Measurements from ENCODE around the gene RUNX1.
"Not testable (repeated sequence)": the region's sequence is repeated elsewhere in the genome, so short reads cannot be mapped to it uniquely, and the experiment has no call there.

The RUNX1 gene

DNA sequence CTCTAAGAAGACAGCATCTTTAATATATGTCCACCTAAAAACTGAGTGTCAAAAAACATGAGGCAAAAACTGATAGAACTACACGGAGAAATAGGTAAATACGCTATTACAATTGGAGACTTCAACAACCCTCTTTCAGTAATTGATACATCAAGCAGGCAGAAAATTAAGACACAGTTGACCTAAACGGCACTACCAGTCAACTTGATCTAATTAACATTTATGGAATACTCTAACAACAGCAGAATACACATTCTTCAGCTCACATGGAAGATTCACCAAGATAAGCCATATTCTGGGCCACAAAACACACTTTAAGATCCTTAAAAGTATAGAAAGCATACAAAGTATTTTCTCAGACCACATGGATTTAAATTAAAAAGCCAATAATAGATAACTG lies 242.7 kb downstream of the RUNX1 start:
- DNase-seq (ENCODE audit: low spot score), result no peak

GRCh38 chr21:34805157-34805556 lies 243.9 kb downstream of the RUNX1 start:
- DNase-seq (ENCODE audit: low spot score), result no peak

DNA sequence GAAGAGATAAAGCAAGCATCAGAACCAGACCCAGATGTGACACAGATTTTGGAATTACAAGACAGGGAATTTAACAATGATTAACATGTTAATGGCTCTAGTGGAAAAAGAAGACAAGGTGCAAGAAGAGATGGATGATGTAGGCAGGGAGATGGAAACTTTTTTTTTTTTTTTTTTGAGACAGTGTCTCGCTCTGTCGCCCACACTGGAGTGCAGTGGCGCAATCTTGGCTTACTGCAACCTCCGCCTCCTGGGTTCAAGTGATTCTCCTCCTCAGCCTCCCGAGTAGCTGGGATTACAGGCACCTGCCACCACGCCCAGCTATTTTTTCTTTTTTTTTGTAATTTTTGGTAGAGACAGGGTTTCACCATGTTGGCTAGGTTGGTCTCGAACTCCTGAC lies 244.5 kb downstream of the RUNX1 start:
- DNase-seq (ENCODE audit: low spot score), result not testable (repeated sequence)

DNA sequence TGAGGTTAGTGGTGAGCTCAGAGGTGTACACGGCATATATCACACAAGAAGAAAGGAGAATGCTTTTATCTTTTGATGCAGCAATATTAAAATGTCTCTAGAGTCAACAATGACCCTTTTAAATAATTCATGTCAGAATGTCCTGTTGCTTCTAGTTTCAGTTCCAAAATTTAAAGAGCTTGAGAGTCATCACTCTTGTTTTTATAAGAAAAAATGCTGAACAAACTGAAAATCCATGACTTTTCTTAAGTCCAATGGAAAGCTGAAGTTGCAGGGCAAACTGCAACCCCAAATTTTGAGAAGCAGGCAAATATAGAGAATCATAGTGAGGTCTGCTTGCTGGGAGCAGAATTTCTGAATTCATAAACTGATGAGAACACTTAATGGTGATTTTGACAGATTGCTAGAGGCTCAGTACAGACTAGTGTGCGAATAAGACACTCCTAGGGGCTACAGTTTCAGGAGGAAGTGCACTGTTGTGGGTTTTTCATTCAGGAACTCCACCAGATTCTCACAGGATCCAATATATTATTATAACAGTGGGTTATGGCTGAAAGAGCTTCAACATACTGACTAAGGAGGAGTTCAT lies 245.2 kb downstream of the RUNX1 start:
- no peak for DNase-seq (ENCODE audit: low spot score)

- no peak for DNase-seq (ENCODE audit: low spot score)
Measured at GRCh38 chr21:34802180-34802899, 246.8 kb downstream of the RUNX1 start.

- no peak for DNase-seq (ENCODE audit: low spot score)
Measured at GRCh38 chr21:34801519-34802132, 247.5 kb downstream of the RUNX1 start.

GRCh38 chr21:34800797-34801518 lies 248.1 kb downstream of the RUNX1 start:
- no peak for DNase-seq (ENCODE audit: low spot score)

DNA sequence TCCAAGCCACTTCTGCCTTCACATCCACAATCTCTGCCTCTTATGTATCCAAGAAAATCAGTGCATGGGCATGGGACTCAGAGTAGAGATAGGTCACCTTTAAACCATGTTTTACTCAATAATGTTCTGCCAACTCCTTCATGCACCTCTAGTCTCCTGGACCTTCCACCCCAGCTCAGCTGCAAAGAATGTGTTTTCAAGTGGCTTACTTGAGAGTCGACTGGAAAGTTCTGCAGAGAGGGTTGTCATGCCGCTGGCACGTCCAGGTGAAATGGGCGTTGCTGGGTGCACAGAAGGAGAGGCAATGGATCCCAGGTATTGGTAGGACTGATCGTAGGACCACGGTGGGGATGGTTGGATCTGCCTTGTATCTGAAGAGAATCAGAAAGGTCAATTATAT lies 250.0 kb downstream of the RUNX1 start:
- no peak for DNase-seq (ENCODE audit: low spot score)

GRCh38 chr21:34797921-34798535 lies 251.1 kb downstream of the RUNX1 start:
- DNase-seq (ENCODE audit: low spot score), result no peak

- DNase-seq (ENCODE audit: low spot score), result no peak
Measured at GRCh38 chr21:34797201-34797525, 251.9 kb downstream of the RUNX1 start.

- DNase-seq (ENCODE audit: low spot score), result no peak
Measured at GRCh38 chr21:34796518-34797200, 252.4 kb downstream of the RUNX1 start.

- DNase-seq (ENCODE audit: low spot score), result no peak
Measured at GRCh38 chr21:34795548-34796180, 253.4 kb downstream of the RUNX1 start.

DNA sequence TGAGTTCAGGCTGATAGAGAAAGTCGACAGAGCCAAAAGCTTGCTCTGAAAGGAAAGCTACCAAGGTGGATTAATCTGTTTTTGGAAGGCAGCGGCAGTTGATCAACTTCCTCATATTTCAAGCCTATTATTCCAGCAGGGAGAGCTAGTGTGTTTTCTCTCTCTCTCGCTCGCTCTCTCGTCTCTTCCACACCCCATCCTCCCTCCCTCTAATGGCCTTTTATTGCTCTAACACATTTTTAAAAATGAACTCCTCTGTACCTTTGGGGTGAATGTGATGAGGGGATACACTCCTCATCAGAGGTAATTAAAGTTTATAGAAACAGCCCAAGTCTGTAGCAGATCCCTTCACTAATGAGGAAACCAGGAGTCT lies 253.9 kb downstream of the RUNX1 start:
- no peak for DNase-seq (ENCODE audit: low spot score)

GRCh38 chr21:34794686-34795085 lies 254.4 kb downstream of the RUNX1 start:
- DNase-seq (ENCODE audit: low spot score), result no peak

- no peak for DNase-seq (ENCODE audit: low spot score)
Measured at GRCh38 chr21:34793471-34793870, 255.6 kb downstream of the RUNX1 start.

- no peak for DNase-seq (ENCODE audit: low spot score)
Measured at GRCh38 chr21:34792504-34793089, 256.5 kb downstream of the RUNX1 start.

GRCh38 chr21:34791776-34792503 lies 257.2 kb downstream of the RUNX1 start:
- DNase-seq (ENCODE audit: low spot score), result no peak

GRCh38 chr21:34790834-34791233 lies 258.3 kb downstream of the RUNX1 start:
- no peak for DNase-seq (ENCODE audit: low spot score)

DNA sequence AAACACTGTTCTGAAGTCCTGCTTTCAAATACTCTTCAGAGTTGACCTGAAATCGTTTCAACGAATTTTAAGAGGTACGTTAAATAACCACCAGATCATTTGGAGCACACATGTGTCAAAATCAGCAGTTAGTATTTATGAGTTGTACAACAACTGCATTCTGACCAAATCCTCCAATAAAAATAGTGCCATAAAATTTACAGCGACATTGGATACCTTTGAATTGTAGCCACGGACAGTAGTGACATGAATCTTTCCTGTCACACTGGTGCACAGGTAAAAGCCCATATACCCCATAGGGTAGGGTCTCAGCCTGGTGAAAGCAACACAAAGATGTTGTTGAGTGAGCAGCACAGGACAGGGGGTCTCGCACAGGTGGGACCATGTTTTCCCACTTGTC lies 258.8 kb downstream of the RUNX1 start:
- DNase-seq (ENCODE audit: low spot score), result no peak

GRCh38 chr21:34788879-34789278 lies 260.2 kb downstream of the RUNX1 start:
- no peak for DNase-seq (ENCODE audit: low spot score)

GRCh38 chr21:34783815-34784214 lies 265.3 kb downstream of the RUNX1 start:
- DNase-seq (ENCODE audit: low spot score), result no peak
